HG03045 (cell line): ENCODE measurements around the gene CDKN2A.
A peak's percentile ranks its signal among the peaks of the same experiment; 100 is the strongest.
"Not testable (repeated sequence)": the region's sequence is repeated elsewhere in the genome, so short reads cannot be mapped to it uniquely, and the experiment has no call there.

ENCODE experiments used
- ATAC-seq: cut with Tn5 transposase; IDR thresholded peaks from one replicate; pipeline ENCODE4 v1.9.1; 2021; ENCODE audit warnings: mild to moderate bottlenecking, moderate library complexity; ENCODE audit not compliant: unreplicated experiment

CDKN2A gene

DNA sequence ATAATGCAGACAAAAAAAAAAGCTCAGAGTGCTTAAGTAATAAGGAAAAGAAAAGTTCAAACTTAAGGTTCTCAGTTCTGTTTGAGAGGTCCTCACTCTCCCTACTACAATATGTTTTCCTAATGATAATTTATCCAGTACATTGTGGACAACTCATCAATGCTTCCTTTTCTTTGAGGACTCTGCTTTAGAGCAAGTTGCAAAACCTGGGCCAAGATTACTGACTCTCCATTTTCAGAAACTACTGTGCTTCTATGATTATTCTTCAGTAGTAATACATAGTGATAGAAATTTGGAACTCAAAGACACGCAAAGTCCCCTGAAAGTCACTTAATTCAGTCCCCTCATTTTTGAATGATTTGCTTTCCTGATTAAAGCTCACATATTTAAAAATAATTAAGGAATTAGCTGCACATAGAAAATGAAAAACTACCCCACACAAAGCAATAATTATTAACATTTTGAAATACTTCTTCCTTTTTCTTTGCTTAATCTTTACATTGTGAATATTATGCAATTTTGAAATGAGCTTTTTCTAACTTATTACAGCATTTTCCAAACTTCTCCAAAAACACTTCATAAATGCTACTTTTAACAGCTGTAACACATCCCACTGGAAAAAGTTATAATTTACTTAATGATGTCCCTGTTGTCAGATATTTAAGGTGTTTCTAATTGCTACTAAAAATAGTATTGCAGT, 11.2 kb downstream of the CDKN2A start:
- ATAC-seq = no peak

- no peak for ATAC-seq
Observed at GRCh38 chr9:21982391-21982790, 11.8 kb downstream of the CDKN2A start.

- ATAC-seq = no peak
Observed at GRCh38 chr9:21976334-21976875, 17.8 kb downstream of the CDKN2A start.

DNA sequence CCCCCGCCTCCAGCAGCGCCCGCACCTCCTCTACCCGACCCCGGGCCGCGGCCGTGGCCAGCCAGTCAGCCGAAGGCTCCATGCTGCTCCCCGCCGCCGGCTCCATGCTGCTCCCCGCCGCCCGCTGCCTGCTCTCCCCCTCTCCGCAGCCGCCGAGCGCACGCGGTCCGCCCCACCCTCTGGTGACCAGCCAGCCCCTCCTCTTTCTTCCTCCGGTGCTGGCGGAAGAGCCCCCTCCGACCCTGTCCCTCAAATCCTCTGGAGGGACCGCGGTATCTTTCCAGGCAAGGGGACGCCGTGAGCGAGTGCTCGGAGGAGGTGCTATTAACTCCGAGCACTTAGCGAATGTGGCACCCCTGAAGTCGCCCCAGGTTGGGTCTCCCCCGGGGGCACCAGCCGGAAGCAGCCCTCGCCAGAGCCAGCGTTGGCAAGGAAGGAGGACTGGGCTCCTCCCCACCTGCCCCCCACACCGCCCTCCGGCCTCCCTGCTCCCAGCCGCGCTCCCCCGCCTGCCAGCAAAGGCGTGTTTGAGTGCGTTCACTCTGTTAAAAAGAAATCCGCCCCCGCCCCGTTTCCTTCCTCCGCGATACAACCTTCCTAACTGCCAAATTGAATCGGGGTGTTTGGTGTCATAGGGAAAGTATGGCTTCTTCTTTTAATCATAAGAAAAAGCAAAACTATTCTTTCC, 19.3 kb downstream of the CDKN2A start:
- peak; percentile 63 for ATAC-seq

DNA sequence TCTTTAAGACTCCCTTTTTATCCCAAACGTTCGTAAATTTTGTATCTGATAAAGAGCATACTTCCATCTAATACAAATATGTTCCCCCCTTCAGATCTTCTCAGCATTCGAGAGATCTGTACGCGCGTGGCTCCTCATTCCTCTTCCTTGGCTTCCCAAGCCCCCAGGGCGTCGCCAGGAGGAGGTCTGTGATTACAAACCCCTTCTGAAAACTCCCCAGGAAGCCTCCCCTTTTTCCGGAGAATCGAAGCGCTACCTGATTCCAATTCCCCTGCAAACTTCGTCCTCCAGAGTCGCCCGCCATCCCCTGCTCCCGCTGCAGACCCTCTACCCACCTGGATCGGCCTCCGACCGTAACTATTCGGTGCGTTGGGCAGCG, 19.9 kb downstream of the CDKN2A start:
- ATAC-seq = no peak

- ATAC-seq = no peak
Observed at GRCh38 chr9:21972361-21972760, 21.8 kb downstream of the CDKN2A start.

DNA sequence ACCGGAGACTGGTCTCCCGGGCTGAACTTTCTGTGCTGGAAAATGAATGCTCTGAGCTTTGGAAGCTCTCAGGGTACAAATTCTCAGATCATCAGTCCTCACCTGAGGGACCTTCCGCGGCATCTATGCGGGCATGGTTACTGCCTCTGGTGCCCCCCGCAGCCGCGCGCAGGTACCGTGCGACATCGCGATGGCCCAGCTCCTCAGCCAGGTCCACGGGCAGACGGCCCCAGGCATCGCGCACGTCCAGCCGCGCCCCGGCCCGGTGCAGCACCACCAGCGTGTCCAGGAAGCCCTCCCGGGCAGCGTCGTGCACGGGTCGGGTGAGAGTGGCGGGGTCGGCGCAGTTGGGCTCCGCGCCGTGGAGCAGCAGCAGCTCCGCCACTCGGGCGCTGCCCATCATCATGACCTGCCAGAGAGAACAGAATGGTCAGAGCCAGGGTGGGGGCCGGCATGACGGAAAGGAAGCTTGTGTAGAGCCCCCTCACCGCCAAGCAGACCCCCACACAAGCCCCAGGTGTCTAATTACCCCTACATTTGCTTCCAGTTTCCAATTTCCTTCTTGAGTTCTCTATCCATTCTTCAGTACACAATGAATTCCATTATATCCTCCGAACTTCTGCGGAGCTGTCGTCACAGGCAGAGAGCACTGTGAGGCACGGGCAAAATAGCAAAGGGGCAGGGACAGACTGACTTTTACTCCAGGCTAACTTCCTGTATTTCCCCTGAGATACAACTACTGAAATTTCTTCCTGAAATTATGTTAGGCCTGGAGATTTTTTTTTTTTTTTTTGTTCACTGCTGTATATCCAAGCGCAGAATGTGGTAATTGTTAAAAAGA, 23.2 kb downstream of the CDKN2A start:
- ATAC-seq = no peak

DNA sequence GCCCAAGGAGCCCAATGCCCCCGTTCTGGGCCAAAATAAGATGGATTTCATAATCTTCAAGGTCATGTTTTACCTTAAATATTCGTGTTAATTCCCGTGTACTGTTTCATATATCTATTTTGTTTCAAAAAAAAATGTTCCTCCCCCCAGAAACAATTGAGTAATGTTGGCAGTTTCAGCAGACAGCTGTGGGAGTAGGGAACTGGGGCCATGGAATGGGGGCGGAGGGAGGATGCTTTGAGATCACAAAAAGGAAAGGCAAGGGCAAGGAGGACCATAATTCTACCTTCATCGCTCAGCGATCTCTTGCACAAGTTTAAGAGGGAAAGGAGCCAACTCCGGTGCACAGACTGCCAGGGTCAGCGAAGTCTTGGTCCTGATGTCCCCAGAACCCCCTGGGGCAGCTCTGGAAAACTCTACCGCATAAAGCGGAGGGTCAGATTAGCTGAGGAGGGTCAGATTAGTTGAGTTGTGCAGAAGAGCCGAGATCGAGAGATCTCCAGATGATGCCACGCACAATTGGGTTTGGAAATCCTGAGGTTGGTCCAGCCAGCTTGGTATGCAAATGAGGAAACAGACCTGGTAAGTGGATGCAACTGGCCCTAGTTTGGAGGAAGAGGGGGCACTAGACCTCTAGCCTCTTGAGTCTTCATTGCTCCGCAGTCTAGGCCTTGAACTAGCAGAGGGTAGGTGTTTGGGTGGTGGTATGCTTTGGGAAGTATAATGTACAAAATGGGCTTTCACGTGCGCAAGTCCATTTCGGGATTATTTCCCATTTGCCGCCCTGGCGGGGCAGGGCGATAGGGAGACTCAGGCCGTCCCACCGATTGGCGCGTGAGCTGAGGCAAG, 24.0 kb downstream of the CDKN2A start:
- ATAC-seq = no peak

- ATAC-seq = no peak
Observed at GRCh38 chr9:21969011-21969940, 24.9 kb downstream of the CDKN2A start.

GRCh38 chr9:21968331-21969010, 25.7 kb downstream of the CDKN2A start:
- ATAC-seq = no peak

- ATAC-seq = no peak
Observed at GRCh38 chr9:21967702-21968101, 26.5 kb downstream of the CDKN2A start.

GRCh38 chr9:21967169-21967568, 27.0 kb downstream of the CDKN2A start:
- ATAC-seq = no peak

DNA sequence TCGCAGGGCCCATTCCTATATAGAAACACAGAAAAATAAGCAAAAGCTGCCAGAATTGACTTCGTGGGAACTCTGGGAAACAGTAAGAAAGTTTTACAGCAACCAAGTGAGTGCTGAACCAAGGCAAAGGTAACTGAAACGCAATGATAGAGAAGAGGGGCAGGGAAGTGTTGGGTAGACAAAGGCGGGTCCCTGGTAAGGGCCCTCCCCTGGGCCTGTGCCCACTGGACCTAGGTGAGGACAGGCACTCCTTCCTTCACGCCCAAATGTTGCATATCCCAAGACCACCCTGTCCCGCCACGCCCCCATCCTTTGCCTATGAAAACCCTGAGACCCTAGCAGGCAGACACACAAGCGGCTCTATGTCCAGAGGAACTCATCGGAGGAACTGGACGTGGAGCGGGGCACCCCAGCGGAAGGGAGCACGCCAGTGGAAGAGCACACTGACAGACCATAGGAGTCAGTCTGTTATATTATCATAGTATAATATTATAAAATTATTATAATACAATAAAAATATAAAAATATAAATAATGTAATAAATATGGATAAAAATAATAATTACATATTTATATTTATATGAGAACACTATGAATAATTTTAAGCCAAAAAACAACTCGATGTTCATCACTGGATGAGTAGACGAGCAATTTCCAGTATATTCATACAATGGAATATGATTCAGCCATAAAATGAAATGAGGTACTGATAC, 27.9 kb downstream of the CDKN2A start:
- ATAC-seq = no peak

DNA sequence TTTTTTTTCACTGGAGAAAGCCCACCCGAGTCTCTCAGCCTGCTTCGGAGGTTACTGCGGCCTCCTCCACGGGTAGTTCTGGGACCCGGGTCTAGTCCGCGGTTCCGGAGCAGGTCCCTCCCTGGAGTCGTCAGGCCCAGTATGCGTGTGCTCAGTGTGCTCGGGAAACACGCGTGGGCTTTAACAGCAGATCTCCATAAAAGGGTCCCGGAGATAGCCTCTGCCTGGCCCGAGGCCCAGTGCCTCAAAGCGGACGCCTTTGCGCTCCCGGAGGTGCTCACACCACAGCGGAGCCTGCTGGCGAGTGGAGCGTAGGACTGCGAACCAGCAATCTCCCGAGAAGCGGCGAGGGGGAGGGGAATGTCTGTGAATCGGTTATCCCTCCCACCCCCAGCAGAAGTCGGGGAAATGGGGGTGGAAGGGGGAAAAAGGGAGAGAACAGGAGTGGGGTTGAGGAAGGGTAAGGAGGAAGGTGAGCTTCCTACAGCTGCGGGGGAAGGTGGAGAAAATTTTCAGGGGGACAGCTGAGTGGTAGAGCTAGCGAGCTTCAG, 28.7 kb downstream of the CDKN2A start:
- ATAC-seq = peak; percentile 94

DNA sequence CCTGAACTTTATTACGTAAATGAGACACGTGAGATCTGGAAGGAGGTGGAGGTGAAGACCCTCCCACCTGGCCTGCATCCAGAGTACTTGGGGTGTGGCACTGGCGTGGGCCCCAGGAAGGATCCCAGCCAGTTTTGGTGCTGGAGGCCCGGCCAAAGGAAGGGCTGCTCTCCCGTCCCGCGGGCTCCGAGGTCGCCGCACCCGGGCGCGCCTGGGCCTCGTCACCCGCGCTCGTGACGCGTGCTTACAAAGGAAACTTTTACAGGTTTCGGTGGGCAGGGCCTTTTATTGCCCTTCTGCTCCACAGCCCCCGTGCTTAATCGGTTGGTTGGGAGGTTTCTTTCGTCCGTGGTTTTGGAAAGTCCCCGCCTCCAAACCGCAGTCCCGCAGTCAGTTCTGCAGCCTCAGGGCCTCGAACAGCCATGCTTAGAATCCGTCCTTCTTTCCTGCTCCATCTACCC, 29.2 kb downstream of the CDKN2A start:
- peak; percentile 56 for ATAC-seq

DNA sequence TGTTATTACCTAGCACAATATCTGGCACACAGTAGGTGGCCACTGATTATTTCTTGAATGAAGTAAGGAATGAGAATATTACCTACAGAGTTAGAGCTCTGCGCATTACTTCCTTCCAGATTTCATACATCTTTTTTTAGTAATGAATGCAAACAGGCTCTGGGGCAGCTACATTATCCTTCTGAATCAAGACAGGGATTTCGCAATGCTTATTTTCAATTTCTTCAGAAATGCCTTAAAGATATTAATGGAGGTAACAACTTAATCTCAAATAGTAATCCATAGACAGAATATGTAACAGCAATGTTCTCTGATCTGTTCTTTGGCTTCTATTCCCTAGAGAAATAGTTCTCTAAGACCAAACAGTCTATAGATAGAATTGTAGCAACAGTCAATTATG, 32.6 kb downstream of the CDKN2A start:
- no peak for ATAC-seq

DNA sequence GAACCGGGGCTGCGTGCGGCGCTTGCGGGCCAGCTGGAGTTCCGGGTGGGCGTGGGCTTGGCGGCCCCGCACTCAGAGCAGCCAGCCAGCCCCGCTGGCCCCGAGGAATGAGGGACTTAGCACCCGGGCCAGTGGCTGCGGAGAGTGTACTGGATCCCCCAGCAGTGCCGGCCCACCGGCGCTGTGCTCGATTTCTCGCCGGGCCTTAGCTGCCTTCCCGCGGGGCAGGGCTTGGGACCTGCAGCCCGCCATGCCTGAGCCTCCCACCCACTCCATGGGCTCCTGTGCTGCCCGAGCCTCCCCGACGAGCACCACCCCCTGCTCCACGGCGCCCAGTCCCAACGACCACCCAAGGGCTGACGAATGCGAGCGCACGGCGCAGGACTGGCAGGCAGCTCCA, 34.9 kb downstream of the CDKN2A start:
- not testable (repeated sequence) for ATAC-seq

DNA sequence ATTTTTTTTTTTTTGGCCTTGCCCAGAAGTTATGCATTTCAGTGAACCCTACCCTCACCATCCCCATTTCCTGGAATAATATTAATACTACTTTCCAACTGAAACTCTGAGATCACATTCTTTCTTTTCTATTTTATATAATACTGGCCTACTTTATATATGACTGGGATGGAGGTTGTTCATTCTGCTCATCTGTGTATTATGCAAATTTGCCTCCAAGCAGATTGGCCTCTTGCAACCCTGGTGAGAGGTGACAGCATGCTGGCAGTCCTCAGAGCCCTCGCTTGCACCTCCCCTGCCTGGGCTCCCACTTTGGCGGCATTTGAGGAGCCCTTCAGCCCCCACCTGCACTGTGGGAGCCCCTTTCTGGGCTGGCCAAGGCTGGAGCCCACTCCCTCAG, 35.4 kb downstream of the CDKN2A start:
- no peak for ATAC-seq
